ENCODE results near the gene CLTC.

Gene CLTC

GRCh38 chr17:59707149-59707970, 87.7 kb downstream of the CLTC start, which contains the start of the genes PTRH2 and VMP1:
Gene PTRH2, minus strand, starts transcription at chr17:59707430. Its CDS starts 9,452 bp downstream, at chr17:59697978.
Gene VMP1, plus strand, starts transcription at chr17:59707654. Its CDS starts 23,793 bp downstream, at chr17:59731447.
- H3K79me2 ChIP-seq (ENCODE audit: insufficient read depth, low read length) = peaks cover 96% of the 10 kb centered on the region
- H3K27ac ChIP-seq (ENCODE audit: low read length) = peak within 1 kb of the TSS; percentile 75
- H4K20me1 ChIP-seq (ENCODE audit: insufficient read depth, low read length) = peaks cover 43% of the 10 kb centered on the region; the same call in 1 of the 2 replicates
- peaks cover 18% of the 10 kb centered on the region for H3K36me3 ChIP-seq (ENCODE audit: insufficient read depth, low read length)
- H3K4me1 ChIP-seq (ENCODE audit: insufficient read depth, low read length) = peaks cover 52% of the 10 kb centered on the region
- H3K9me3 ChIP-seq (ENCODE audit: insufficient read depth, low read length, severe bottlenecking) = no peaks in the 10 kb centered on the region
- peak within 1 kb of the TSS; percentile 79 for H3K9ac ChIP-seq (ENCODE audit: low read depth, low read length)
- DNase-seq (peak; percentile 98), ATAC-seq (ENCODE audit: insufficient read depth, low read depth) (peak; percentile 97)
- H2AFZ ChIP-seq (ENCODE audit: low read depth, low read length) = peak within 1 kb of the TSS; percentile 75
- no peaks in the 10 kb centered on the region for H3K27me3 ChIP-seq (ENCODE audit: insufficient read depth, low read length, poor library complexity)
- TF ChIP-seq EZH2 (IDR thresholded peaks at IDR 0.05; ENCODE audit: borderline replicate concordance, low read depth, low read length, severe bottlenecking) (no peak), CTCF (IDR thresholded peaks at IDR 0.05; ENCODE audit: borderline replicate concordance, extremely low read depth, low read length, poor library complexity, severe bottlenecking) (no peak)
- H3K4me2 ChIP-seq (ENCODE audit: insufficient read depth, low read length) = peak within 1 kb of the TSS; percentile 85
- peak within 1 kb of the TSS; percentile 65 to 75 for H3K4me3 ChIP-seq (ENCODE audit: low read depth in 1 of 2, low read length in 2 of 2)

- Histone ChIP-seq H2AFZ (ENCODE audit: low read depth, low read length) (peak overlapping the region; percentile 75), H3K27ac (ENCODE audit: low read length) (peak overlapping the region; percentile 75), H3K9ac (ENCODE audit: low read depth, low read length) (peak overlapping the region; percentile 79), H3K27me3 (ENCODE audit: insufficient read depth, low read length, poor library complexity) (no peaks in the 10 kb centered on the region), H3K36me3 (ENCODE audit: insufficient read depth, low read length) (peaks cover 14% of the 10 kb centered on the region), H3K4me1 (ENCODE audit: insufficient read depth, low read length) (peaks cover 46% of the 10 kb centered on the region), H3K4me2 (ENCODE audit: insufficient read depth, low read length) (peak overlapping the region; percentile 85), H3K79me2 (ENCODE audit: insufficient read depth, low read length) (peaks cover 96% of the 10 kb centered on the region), H4K20me1 (ENCODE audit: insufficient read depth, low read length) (peaks cover 37% of the 10 kb centered on the region; the same call in 1 of the 2 replicates), H3K4me3 (ENCODE audit: low read depth in 1 of 2, low read length in 2 of 2) (peak overlapping the region; percentile 65 to 75), H3K9me3 (ENCODE audit: insufficient read depth, low read length, severe bottlenecking) (no peaks in the 10 kb centered on the region)
- TF ChIP-seq EZH2 (IDR thresholded peaks at IDR 0.05; ENCODE audit: borderline replicate concordance, low read depth, low read length, severe bottlenecking) = no peak
- no peak for DNase-seq
- ATAC-seq (ENCODE audit: insufficient read depth, low read depth) = no peak
Observed at GRCh38 chr17:59707971-59708430, 88.3 kb downstream of the CLTC start.

GRCh38 chr17:59711936-59712335, 92.2 kb downstream of the CLTC start:
- no peaks in the 10 kb centered on the region; the same call in 1 of the 2 replicates for H3K36me3 ChIP-seq (ENCODE audit: insufficient read depth, low read length)
- no peak overlapping the region for H3K27ac ChIP-seq (ENCODE audit: low read length)
- peaks cover 8% of the 10 kb centered on the region; the same call in 1 of the 2 replicates for H4K20me1 ChIP-seq (ENCODE audit: insufficient read depth, low read length)
- TF ChIP-seq CTCF (IDR thresholded peaks at IDR 0.05; ENCODE audit: borderline replicate concordance, extremely low read depth, low read length, poor library complexity, severe bottlenecking) (no peak), EZH2 (IDR thresholded peaks at IDR 0.05; ENCODE audit: borderline replicate concordance, low read depth, low read length, severe bottlenecking) (no peak)
- H3K27me3 ChIP-seq (ENCODE audit: insufficient read depth, low read length, poor library complexity) = no peaks in the 10 kb centered on the region
- H2AFZ ChIP-seq (ENCODE audit: low read depth, low read length) = no peak overlapping the region
- DNase-seq (no peak), ATAC-seq (ENCODE audit: insufficient read depth, low read depth) (no peak)
- H3K9ac ChIP-seq (ENCODE audit: low read depth, low read length) = no peak overlapping the region
- no peak overlapping the region for H3K4me3 ChIP-seq (ENCODE audit: low read depth in 1 of 2, low read length in 2 of 2)
- peaks cover 93% of the 10 kb centered on the region for H3K79me2 ChIP-seq (ENCODE audit: insufficient read depth, low read length)
- peaks cover 16% of the 10 kb centered on the region for H3K4me1 ChIP-seq (ENCODE audit: insufficient read depth, low read length)
- H3K4me2 ChIP-seq (ENCODE audit: insufficient read depth, low read length) = no peak overlapping the region
- no peaks in the 10 kb centered on the region for H3K9me3 ChIP-seq (ENCODE audit: insufficient read depth, low read length, severe bottlenecking)

GRCh38 chr17:59712862-59713261, 93.2 kb downstream of the CLTC start:
- H3K79me2 ChIP-seq (ENCODE audit: insufficient read depth, low read length) = peaks cover 93% of the 10 kb centered on the region
- no peak for DNase-seq
- no peak for TF ChIP-seq CTCF (IDR thresholded peaks at IDR 0.05; ENCODE audit: borderline replicate concordance, extremely low read depth, low read length, poor library complexity, severe bottlenecking)
- TF ChIP-seq EZH2 (IDR thresholded peaks at IDR 0.05; ENCODE audit: borderline replicate concordance, low read depth, low read length, severe bottlenecking) = no peak

More at GRCh38 chr17:59712862-59713261, 93.2 kb downstream of the CLTC start:
- Histone ChIP-seq H3K9ac (ENCODE audit: low read depth, low read length) (no peak overlapping the region), H4K20me1 (ENCODE audit: insufficient read depth, low read length) (peaks cover 8% of the 10 kb centered on the region; the same call in 1 of the 2 replicates), H2AFZ (ENCODE audit: low read depth, low read length) (no peak overlapping the region), H3K4me1 (ENCODE audit: insufficient read depth, low read length) (peaks cover 16% of the 10 kb centered on the region), H3K9me3 (ENCODE audit: insufficient read depth, low read length, severe bottlenecking) (no peaks in the 10 kb centered on the region), H3K4me3 (ENCODE audit: low read depth in 1 of 2, low read length in 2 of 2) (no peak overlapping the region), H3K36me3 (ENCODE audit: insufficient read depth, low read length) (no peaks in the 10 kb centered on the region; the same call in 1 of the 2 replicates), H3K27ac (ENCODE audit: low read length) (no peak overlapping the region), H3K4me2 (ENCODE audit: insufficient read depth, low read length) (no peak overlapping the region), H3K27me3 (ENCODE audit: insufficient read depth, low read length, poor library complexity) (no peaks in the 10 kb centered on the region)
- ATAC-seq (ENCODE audit: insufficient read depth, low read depth) = no peak

Measured in DND-41 (cell line).